ENCODE results near the gene S1PR3.

Gene S1PR3

DNA sequence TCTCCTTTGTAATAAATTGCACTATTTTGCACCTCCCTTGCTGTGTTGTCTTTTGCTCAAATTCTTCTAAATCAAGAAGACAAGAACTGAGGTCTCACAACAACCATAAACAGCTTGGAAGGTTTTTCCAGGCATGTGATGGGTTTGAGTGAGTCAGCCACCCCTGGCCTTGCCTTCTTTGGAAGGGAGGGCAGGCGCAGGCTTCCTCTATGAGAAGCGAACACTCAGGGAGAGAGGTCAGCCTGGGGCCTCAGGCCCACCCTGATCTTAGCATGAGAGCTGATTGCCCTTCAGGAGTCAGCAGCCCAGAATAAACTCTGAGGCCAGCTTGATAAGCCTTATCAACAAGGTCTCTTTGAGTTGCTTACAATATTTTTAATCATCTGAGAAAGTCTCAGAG, 31.6 kb downstream of the S1PR3 start:
- no peak for TF ChIP-seq CTCF (IDR thresholded peaks at IDR 0.05; ENCODE audit: insufficient read depth, low read length, missing control alignments)
- ChIA-PET POLR2A (no interaction called here), CTCF (interaction anchor here (1.1 kb wide), 1 partner anchor 256 kb away, joined by 3 read pairs; no protein-coding TSS in a partner anchor)
- no peak overlapping the region for H3K4me3 ChIP-seq (ENCODE audit: low read depth, low read length)
- DNase-seq (ENCODE audit: low read depth, low spot score): no peak

- POLR2A ChIA-PET: no interaction called here
- TF ChIP-seq CTCF (IDR thresholded peaks at IDR 0.05; ENCODE audit: insufficient read depth, low read length, missing control alignments): no peak
- CTCF ChIA-PET: no interaction called here
- no peak overlapping the region for H3K4me3 ChIP-seq (ENCODE audit: low read depth, low read length)
- DNase-seq (ENCODE audit: low read depth, low spot score): no peak
These were observed 32.5 kb downstream of the S1PR3 start for GRCh38 chr9:89023740-89024139.

- no peak overlapping the region for H3K4me3 ChIP-seq (ENCODE audit: low read depth, low read length)
- ChIA-PET CTCF (no interaction called here), POLR2A (no interaction called here)
- no peak for TF ChIP-seq CTCF (IDR thresholded peaks at IDR 0.05; ENCODE audit: insufficient read depth, low read length, missing control alignments)
- DNase-seq (ENCODE audit: low read depth, low spot score): no peak
These were observed 33.5 kb downstream of the S1PR3 start for GRCh38 chr9:89024727-89025126.

DNA sequence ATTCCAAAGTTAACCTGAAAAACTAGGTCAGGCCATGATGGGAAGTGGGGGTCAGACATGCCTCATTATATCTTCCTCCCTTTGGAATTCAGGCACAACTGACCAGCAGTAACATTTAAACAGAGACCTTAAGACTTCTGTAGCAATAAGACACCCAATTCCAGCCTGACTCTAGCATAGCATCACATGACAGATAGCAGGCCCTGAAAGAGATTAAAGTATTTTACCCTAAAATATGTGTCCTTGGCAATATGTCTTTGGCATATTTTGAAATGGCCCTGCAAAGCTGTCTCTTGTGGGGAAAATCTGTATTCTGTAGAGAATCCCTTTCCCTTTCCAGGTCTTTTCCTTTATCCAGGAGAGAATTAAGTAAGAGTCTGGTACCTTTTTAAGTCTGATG, 34.3 kb downstream of the S1PR3 start:
- DNase-seq (ENCODE audit: low read depth, low spot score): no peak
- no peak for TF ChIP-seq CTCF (IDR thresholded peaks at IDR 0.05; ENCODE audit: insufficient read depth, low read length, missing control alignments)
- no peak overlapping the region for H3K4me3 ChIP-seq (ENCODE audit: low read depth, low read length)
- ChIA-PET POLR2A (no interaction called here), CTCF (no interaction called here)

GRCh38 chr9:89026876-89027275, 35.6 kb downstream of the S1PR3 start:
- DNase-seq (ENCODE audit: low read depth, low spot score): no peak
- ChIA-PET POLR2A (no interaction called here), CTCF (no interaction called here)
- no peak for TF ChIP-seq CTCF (IDR thresholded peaks at IDR 0.05; ENCODE audit: insufficient read depth, low read length, missing control alignments)
- no peak overlapping the region for H3K4me3 ChIP-seq (ENCODE audit: low read depth, low read length)

DNA sequence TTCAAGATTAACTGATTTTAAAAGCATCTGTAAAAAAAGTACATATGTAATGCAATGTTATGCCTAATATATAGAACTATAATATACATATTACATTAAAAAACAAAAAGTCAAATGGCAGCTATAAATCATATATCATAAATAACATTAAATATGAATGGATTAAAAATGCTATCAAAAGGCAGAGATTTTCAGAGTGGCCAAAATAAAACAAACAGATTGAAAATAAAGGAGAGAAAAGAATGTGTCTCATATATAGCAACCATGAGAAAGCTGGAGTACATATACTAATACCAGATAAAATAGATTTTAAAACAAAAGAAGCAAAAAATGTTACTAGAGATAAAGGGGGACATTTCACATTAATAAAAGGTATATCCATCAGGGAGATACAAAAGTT, 38.5 kb downstream of the S1PR3 start:
- no peak for DNase-seq (ENCODE audit: low read depth, low spot score)
- H3K4me3 ChIP-seq (ENCODE audit: low read depth, low read length): no peak overlapping the region
- ChIA-PET POLR2A (no interaction called here), CTCF (no interaction called here)
- no peak for TF ChIP-seq CTCF (IDR thresholded peaks at IDR 0.05; ENCODE audit: insufficient read depth, low read length, missing control alignments)

Data from AG04449 (cell line).